Upper lobe of left lung (tissue), 6 donors: ENCODE results near the gene CPA1. TPM values are rescaled to one million over a fixed set of nuclear protein-coding genes. Genes with fewer than 3 reads are reported as not detected.

Experiments used
- ATAC-seq, 2 donors: fragments of 200-7000 bp; cut with Tn5 transposase; one replicate each; pipeline ENCODE4 v1.9.1; 2022; ENCODE audit warnings: mild to moderate bottlenecking in 2 of 2, moderate library complexity in 2 of 2; ENCODE audit not compliant: low FRiP score in 2 of 2
- DNase-seq, 2 donors: peaks; one replicate each; pipeline ENCODE4 v3.0.0-alpha.2; 2019 to 2020
- H3K27ac ChIP-seq, 4 donors: fragments of 200-600 bp; sonication (generic); one replicate each; pipeline ENCODE4 v1.5.1; 2016 to 2019
- H3K27me3 ChIP-seq, 4 donors: fragments of 200-600 bp; sonication (generic); one replicate each; pipeline ENCODE4 v1.5.1; 2017 to 2019
- H3K36me3 ChIP-seq, 4 donors: fragments of 200-600 bp; sonication (generic); one replicate each; pipeline ENCODE4 v1.5.1; 2016 to 2019
- H3K4me1 ChIP-seq, 4 donors: fragments of 200-600 bp; sonication (generic); one replicate each; pipeline ENCODE4 v1.5.1; 2018 to 2019
- H3K4me3 ChIP-seq, 4 donors: fragments of 200-600 bp; sonication (generic); one replicate each; pipeline ENCODE4 v1.5.1; 2017 to 2019; ENCODE audit warnings: mild to moderate bottlenecking in 2 of 4, moderate library complexity in 1 of 4
- H3K9me3 ChIP-seq, 4 donors: fragments of 200-600 bp; sonication (generic); one replicate each; pipeline ENCODE4 v1.5.1; 2018 to 2019
- CTCF ChIP-seq, 6 experiments: fragments of 450-650 bp in 4 of 6; fragments of 200-600 bp in 2 of 6; sonication (generic) in 2 of 6; IDR thresholded peaks; one replicate each; pipeline ENCODE4 v1.5.1; 2016 to 2019; ENCODE audit warnings: antibody characterized with exemption in 6 of 6
- EP300 ChIP-seq, 4 donors: sonication (generic); formaldehyde crosslinking; IDR thresholded peaks; one replicate each; pipeline ENCODE4 v1.5.1; 2017; ENCODE audit warnings: antibody characterized with exemption in 4 of 4, control low read depth in 2 of 4
- POLR2A ChIP-seq, 4 donors: fragments of 450-650 bp; IDR thresholded peaks; one replicate each; pipeline ENCODE4 v1.5.1; 2016 to 2017; ENCODE audit warnings: antibody characterized with exemption in 4 of 4, mild to moderate bottlenecking in 2 of 4
- POLR2AphosphoS5 ChIP-seq, 2 donors: sonication (generic); formaldehyde crosslinking; IDR thresholded peaks; one replicate each; pipeline ENCODE4 v1.5.1; 2017; ENCODE audit warnings: antibody characterized with exemption in 2 of 2
- WGBS, 2 donors: methylation state at CpG; one replicate each; pipeline ENCODE4 v1.1.5; 2017 to 2018; 5-methylcytosine and 5-hydroxymethylcytosine counted together
- total RNA-seq, 6 donors: library from RNA; depleted of rRNA in 4 of 6; stranded (reverse); fragments of >200 nt in 4 of 6; gene quantifications; one replicate each; pipeline versions ENCODE4 v1.1.0 to v1.2.1, GENCODE V29; 2016 to 2021
- donor health status: DM: no; HTN: no; CAD: no; lungs with moderate emphysema.
- donor health status: DM: no; HTN: yes; CAD: no; lungs with severe emphysema.

CPA1 gene
- total RNA-seq, 6 donors from 2014 or later = 12.6 to 21.8 TPM; not detected in 4

DNA sequence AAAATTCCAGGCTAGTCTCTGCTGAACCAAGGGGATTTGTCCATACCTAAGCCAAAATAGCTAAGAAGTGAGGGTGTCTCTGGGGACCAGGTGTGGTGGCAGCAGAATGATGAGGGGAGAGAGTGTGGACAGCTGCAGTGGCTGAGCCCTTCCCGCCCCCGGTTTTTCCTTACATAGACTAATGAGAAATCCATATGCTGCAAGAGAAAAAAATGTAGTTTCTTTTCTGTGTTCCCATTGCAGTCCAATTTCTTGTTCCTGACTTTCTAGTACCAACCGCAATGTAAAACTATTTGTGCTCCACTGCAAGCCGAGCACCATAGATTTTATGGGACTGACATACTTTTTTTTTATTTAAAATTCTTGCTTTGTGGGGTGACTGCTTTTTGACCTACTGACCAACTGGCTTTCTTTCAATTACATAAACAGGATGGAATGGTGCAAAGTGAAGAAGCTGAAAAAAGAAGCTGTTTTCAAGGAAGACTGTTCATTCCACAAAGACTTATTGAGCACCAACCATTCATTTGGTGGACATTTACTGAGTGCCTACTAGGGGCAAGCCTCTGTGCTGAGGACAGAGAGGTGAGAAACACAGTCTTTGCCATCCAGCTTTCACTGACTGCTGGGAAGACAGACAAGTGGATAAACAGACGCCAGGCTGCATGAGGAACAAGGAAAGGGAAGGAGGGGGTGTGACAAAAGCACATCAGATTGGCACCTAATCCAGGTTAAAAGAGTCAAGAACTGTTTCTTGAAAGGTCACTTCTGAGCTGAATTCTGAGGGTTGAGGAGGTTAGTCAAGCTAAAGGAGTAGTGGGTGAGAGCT, 50.8 kb downstream of the CPA1 start:
- Histone ChIP-seq H3K27ac (peak overlapping the region in 2 of 4 donors; percentile 7 to 40), H3K4me3 (peak overlapping the region in 1 of 4 donors; percentile 6), H3K27me3 (no peaks in the 10 kb centered on the region), H3K9me3 (no peaks in the 10 kb centered on the region), H3K36me3 (no peaks in the 10 kb centered on the region), H3K4me1 (peaks cover 8 to 29% (median 15%) of the 10 kb centered on the region in 4 donors)
- no peak for DNase-seq
- no peak for TF ChIP-seq POLR2A (IDR thresholded peaks at IDR 0.05)
- TF ChIP-seq EP300 (IDR thresholded peaks at IDR 0.05) = no peak
- TF ChIP-seq CTCF (IDR thresholded peaks at IDR 0.05) = no peak
- no peak for TF ChIP-seq POLR2AphosphoS5 (IDR thresholded peaks at IDR 0.05)
- ATAC-seq = peak in 1 of 2 donors; percentile 75
- WGBS, 2 donors = 47 to 57% methylated on average over 5 of the region's 5 CpGs

DNA sequence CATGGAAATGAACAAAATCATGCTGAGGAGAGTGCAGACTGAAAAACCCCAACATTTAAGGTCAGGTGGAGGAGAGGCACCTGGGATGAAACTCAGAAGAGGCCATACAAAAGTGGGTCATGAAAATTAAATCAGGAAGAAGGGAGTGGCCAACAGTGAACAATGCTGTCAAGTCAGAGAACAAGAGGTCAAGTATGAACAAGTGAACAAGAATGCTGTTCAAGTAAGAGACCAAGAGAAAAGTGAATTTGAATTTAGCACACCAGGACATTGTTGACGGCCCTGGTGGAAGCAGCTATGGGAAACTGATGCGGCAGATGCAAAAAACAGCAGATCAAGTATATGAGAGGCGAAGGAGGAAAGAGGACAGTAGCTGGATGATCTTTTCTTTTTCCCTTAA, 52.6 kb downstream of the CPA1 start:
- Histone ChIP-seq H3K9me3 (no peaks in the 10 kb centered on the region), H3K27me3 (no peaks in the 10 kb centered on the region), H3K4me1 (peaks cover 8 to 29% (median 15%) of the 10 kb centered on the region in 4 donors), H3K36me3 (no peaks in the 10 kb centered on the region), H3K27ac (no peak overlapping the region), H3K4me3 (no peak overlapping the region)
- no peak for DNase-seq
- ATAC-seq = no peak
- 66 to 69% methylated on average over 3 of the region's 3 CpGs for WGBS, 2 donors
- no peak for TF ChIP-seq POLR2A (IDR thresholded peaks at IDR 0.05)
- no peak for TF ChIP-seq CTCF (IDR thresholded peaks at IDR 0.05)
- no peak for TF ChIP-seq EP300 (IDR thresholded peaks at IDR 0.05)
- no peak for TF ChIP-seq POLR2AphosphoS5 (IDR thresholded peaks at IDR 0.05)

GRCh38 chr7:130433301-130433700, 53.0 kb downstream of the CPA1 start:
- Histone ChIP-seq H3K4me3 (no peak overlapping the region), H3K27me3 (no peaks in the 10 kb centered on the region), H3K27ac (no peak overlapping the region), H3K4me1 (peaks cover 8 to 29% (median 15%) of the 10 kb centered on the region in 4 donors), H3K36me3 (no peaks in the 10 kb centered on the region), H3K9me3 (no peaks in the 10 kb centered on the region)
- TF ChIP-seq POLR2A (IDR thresholded peaks at IDR 0.05) (no peak), POLR2AphosphoS5 (IDR thresholded peaks at IDR 0.05) (no peak), EP300 (IDR thresholded peaks at IDR 0.05) (no peak), CTCF (IDR thresholded peaks at IDR 0.05) (no peak)
- 65 to 79% methylated on average over 1 of the region's 1 CpG for WGBS, 2 donors
- ATAC-seq (no peak), DNase-seq (no peak)

DNA sequence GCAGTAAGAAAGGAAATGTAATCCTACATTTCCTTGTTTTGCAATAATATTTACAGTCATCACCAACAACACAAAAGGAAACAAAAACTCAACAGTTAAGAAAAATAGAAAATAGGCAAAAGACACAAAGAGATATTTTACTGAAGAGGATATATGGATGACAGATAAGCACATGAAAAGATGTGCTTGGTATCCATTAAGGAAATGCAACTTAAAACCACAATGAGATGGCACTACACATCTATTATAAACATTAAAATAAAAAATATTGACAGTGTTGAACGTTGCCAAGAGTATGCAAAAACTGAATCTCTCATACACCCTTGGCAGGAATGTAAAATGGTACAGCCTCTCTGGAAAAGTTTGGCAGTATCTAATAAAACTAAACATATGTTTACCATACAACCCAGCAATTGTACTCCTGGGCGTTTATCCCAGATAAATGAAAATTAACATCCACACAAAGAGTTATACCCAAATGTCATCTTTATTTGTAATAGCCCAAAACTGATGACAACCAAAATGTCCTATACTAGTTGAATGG, 55.1 kb downstream of the CPA1 start:
- TF ChIP-seq CTCF (IDR thresholded peaks at IDR 0.05) (no peak), EP300 (IDR thresholded peaks at IDR 0.05) (no peak), POLR2AphosphoS5 (IDR thresholded peaks at IDR 0.05) (no peak), POLR2A (IDR thresholded peaks at IDR 0.05) (no peak)
- DNase-seq (no peak), ATAC-seq (no peak)
- Histone ChIP-seq H3K4me3 (no peak overlapping the region), H3K4me1 (peaks cover 12 to 27% (median 21%) of the 10 kb centered on the region in 4 donors), H3K36me3 (no peaks in the 10 kb centered on the region), H3K9me3 (no peaks in the 10 kb centered on the region), H3K27me3 (no peaks in the 10 kb centered on the region), H3K27ac (no peak overlapping the region)
- 40 to 57% methylated on average over 2 of the region's 2 CpGs for WGBS, 2 donors
